ENCODE data around the gene BAIAP2.

Gene BAIAP2

DNA sequence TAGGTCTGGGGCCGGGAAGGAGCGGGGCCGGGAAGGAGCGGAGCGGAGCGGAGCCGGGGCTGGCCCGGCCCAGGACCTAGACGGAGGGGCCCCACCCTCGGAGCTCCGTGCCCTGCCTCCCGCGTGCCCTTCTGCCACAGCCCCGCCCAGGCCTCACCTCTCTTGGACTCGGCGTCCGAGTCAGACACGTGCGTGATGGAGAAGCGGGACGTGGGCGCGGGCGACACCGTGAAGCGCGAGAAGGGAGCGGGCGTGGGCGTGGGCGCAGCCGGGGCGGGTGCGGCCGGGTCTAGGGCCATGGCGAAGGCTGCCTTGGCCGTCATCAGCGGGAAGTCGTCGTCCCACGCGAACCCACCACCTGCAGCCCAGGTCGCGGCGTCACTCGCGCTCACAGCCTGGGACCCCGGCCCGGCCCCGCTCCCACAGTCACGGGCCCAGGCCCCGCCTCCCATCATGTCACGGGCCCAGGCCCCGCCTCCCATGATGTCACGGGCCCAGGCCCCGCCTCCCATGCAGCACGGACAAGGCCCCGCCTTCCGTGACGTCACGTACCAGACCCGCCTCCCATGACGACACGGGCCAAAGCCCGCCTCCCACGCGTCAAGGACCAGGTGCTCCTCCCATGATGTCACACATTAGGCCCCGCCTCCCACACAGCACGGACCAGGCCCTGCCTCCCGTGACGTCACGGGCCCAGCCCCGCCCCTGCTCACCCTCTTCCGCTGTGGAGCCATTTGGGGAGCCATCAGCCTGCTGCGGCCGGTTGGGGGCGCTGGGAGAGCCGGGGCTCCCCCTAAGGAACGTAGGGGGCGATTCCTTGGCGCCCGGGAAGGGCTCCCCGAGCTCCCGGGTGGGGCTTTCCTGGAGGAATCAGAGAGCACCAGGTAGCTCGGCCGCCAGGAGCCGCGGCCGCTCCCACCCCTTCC, 84.5 kb downstream of the BAIAP2 start:
- peak overlapping the region; percentile 43 to 60 for H3K4me3 ChIP-seq (replicated peaks in 1 of 2; ENCODE audit: low read depth in 2 of 2, low read length in 2 of 2)
- DNase-seq (ENCODE audit: low read depth in 2 of 2) = peak; percentile 95 to 96
- TF ChIP-seq, protein P1, sequence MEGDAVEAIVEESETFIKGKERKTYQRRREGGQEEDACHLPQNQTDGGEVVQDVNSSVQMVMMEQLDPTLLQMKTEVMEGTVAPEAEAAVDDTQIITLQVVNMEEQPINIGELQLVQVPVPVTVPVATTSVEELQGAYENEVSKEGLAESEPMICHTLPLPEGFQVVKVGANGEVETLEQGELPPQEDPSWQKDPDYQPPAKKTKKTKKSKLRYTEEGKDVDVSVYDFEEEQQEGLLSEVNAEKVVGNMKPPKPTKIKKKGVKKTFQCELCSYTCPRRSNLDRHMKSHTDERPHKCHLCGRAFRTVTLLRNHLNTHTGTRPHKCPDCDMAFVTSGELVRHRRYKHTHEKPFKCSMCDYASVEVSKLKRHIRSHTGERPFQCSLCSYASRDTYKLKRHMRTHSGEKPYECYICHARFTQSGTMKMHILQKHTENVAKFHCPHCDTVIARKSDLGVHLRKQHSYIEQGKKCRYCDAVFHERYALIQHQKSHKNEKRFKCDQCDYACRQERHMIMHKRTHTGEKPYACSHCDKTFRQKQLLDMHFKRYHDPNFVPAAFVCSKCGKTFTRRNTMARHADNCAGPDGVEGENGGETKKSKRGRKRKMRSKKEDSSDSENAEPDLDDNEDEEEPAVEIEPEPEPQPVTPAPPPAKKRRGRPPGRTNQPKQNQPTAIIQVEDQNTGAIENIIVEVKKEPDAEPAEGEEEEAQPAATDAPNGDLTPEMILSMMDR (IDR thresholded peaks at IDR 0.05; ENCODE audit: low read depth, low read length) = peak; percentile 4

DNA sequence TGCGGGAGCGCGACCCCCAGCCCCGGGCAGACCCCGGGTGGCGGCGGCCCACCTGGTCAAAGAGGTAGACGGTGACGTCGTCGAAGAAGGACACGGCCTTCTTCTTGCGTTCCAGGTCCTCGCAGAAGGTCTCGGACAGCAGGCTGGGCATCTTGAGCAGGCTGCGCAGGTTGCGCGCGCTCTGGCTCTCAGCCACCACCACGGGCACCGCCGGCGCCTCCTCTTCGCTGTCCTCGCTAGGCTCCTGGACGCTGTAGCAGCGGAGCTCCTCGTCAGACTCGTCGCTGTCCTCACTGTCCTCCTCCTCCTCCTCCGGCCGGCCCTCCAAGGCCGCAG, 85.2 kb downstream of the BAIAP2 start:
- no peak overlapping the region for H3K4me3 ChIP-seq (replicated peaks in 1 of 2; ENCODE audit: low read depth in 2 of 2, low read length in 2 of 2)
- no peak for DNase-seq (ENCODE audit: low read depth in 2 of 2)
- TF ChIP-seq, protein P1 (IDR thresholded peaks at IDR 0.05; ENCODE audit: low read depth, low read length) = no peak

DNA sequence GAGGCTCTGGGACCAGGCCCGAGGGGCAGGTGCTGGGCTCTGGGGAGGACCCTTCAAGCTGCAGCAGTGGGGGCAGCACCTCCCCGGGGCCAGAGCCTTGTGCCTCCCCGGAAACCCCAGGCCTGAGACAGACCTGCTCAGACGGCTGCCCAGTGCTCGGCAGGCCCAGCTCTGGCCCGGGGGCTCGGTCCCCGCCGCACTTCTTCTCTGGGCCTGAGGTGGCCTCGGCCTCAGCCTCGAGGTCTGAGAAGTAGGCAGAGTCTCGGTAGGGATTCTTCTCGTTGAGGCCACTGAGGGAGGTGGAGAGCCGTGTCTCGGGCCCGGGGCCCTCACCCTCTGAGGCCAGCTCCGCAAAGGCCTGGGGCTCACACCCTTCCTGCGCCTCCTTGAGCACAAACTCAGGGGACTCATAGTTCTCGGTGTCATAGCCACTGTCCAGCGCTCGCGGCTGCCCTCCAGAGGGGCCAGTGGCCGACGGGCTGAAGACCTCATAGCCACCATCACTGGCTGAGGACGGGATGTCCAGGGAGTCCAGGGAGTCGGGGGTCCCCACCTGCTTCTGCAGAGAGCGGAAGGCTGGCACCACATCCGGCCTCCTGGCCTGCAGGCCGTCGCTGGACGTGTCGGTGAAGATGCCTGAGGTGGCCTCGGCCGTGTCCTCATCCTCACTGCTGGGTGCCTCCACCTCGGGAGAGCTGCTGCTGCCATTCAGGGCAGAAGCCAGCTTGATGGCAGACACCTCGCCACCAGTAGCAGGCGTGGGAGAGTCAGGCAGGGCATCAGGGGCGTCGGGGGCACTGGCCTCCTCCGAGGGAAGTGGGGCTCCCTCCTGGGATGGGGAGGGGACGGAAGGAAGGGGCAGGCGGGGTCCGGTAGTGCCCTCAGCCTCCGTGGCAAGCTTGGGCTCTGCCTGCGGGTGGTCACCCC, 86.0 kb downstream of the BAIAP2 start:
- TF ChIP-seq, protein P1 (IDR thresholded peaks at IDR 0.05; ENCODE audit: low read depth, low read length) = no peak
- no peak overlapping the region for H3K4me3 ChIP-seq (replicated peaks in 1 of 2; ENCODE audit: low read depth in 2 of 2, low read length in 2 of 2)
- no peak for DNase-seq (ENCODE audit: low read depth in 2 of 2)

DNA sequence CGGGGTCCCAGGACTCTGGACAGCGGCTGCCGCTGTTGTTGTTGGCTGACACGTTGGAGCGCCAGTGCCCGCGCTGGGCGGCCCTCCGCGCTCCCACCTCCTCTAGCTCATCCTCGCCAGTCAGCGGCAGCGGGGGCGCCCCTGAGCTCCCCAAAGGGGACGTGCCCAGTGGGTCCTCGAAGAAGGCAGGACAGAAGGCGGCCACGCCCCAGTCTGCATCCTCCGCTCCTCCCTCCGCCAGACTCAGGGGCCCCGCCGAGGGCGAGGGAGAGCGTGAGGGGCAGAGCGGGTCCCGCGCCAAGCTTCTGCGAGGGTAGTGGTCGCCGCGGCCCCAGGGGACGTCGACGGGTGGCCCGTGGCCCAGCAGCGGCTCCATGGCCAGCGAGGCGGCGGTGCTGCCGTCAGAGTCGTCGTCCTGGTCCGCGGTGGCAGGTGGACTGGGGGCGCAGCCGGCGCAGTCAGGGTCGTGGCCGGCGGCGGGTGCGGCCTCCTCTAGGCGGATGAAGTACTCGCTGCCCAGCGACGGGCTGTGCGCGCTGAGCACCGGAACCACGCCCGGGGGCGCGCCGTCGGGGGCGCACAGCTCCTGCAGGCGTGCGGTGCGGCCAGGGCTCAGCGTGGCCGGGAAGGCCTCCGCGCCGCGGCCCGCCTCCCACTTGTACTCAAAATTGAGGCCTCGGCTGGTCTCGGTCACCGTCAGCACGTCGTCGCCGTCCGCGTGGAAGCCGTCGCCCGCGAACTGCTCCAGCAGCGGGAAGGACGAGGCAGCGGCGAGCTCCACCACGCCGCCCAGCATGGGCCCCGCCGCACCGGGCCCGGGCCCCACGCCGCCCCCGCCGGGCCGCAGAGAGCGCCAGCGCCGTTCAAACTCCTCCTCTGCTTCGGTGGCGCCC, 87.1 kb downstream of the BAIAP2 start:
- no peak for DNase-seq (ENCODE audit: low read depth in 2 of 2)
- H3K4me3 ChIP-seq (replicated peaks in 1 of 2; ENCODE audit: low read depth in 2 of 2, low read length in 2 of 2) = no peak overlapping the region
- TF ChIP-seq, protein P1 (IDR thresholded peaks at IDR 0.05; ENCODE audit: low read depth, low read length) = no peak

DNA sequence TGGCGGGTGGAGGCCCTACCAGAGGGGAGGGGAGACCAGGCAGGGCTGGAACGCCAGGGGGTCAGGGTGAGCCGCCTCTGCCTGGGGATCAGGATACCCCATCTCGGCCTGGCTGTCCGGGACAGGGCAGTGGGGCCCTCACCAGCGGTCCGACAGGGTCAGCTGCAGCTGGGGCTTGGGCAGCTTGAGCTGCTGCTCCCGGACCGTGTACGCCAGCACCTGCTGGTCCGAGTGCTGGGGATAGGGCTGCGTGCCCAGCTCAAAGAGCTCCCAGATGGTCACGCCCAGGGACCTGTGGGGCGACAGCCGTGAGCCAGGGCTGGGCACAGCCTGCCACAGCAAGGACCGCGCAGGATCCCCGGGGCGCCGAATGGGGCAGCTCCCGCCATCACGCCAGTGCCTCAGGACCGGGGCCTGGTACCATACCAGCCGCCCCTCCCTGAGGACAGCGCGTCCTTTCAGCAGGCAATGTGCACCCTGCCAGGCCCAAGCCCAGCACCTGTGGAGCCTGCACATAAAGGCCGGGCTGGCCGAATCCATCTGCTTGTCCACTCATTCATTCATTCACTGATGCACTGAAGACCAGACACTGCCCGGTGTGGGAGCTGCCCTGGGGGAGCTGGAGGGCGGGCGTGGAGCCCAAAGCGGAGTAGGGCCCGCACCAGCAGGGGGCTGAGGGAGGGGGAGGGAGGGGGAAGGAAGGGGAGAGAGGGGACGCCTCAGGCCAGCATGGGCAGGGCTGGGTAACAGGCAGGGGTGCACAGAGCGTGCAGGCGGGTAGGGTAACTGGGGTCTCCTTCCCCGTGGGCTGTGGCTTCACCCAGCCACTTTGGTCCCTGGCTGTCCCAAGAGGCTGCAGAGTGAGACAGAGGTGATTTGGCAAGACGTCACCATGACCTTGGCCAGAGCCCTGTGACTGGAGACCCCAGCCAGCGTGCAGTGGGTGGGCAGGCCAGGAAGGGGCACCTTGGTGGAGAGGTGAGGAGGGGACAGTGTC, 88.4 kb downstream of the BAIAP2 start:
- DNase-seq (ENCODE audit: low read depth in 2 of 2) = no peak
- TF ChIP-seq, protein P1 (IDR thresholded peaks at IDR 0.05; ENCODE audit: low read depth, low read length) = no peak
- H3K4me3 ChIP-seq (replicated peaks in 1 of 2; ENCODE audit: low read depth in 2 of 2, low read length in 2 of 2) = no peak overlapping the region
